ENCODE results near the gene INAFM2. TPM values are rescaled to one million over a fixed set of nuclear protein-coding genes. Genes with fewer than 3 reads are reported as not detected.

INAFM2 gene
- total RNA-seq, 1 experiment from 2014 or later = 23.4 TPM

DNA sequence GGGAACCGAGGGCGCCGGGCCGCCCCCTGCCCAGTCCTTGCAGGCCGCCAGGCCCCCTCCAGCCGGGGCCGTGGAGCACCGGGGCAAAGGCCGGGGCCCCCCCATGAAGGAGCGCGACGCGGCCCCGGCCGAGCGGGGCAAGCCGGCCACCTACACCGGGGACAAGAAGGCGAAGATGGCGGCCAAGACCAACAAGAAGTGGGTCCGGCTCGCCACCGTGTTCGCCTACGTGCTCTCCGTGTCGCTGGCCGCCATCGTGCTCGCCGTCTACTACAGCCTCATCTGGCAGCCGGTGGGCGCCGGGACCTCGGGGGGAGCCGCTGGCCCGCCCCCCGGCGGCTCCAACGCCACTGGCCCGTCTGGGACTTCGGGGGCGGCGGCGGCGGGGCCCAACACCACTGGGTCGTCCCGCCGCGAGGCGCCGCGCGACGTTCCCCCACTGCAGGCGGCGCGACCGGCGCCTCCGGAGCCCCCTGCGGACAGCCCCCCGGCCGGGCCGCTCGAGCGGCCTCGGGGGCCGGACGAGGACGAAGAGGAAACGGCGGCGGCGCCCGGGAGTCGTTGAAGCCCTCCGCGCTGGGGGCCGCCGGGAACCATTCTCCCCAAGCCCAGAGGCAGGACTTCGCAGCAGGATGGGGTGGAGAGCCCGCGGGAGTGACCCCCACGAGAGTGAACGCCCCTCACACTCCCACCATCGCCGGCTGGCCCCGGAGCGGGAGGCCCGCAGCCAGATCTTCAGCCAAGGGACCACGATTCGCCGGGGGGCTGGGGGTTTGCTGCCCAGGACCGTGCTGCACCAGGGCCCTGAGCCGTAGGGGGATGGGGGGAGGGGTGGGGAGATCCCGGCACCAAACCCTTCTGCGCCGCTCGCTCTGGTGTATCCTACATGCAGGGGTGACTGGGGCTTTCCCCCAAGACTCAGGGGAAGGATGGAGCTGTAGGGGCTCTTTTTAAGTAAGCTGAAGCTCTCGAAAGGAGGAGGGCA is 753 bp downstream of the INAFM2 start:
- Histone ChIP-seq H3K36me3 (no peaks in the 10 kb centered on the region), H3K27me3 (no peaks in the 10 kb centered on the region), H3K9me3 (replicated peaks) (no peaks in the 10 kb centered on the region), H3K4me1 (peaks cover 54% of the 10 kb centered on the region), H3K27ac (peak overlapping the region; percentile 46; the same call in 1 of the 2 replicates), H3K4me3 (peak overlapping the region; percentile 97)
- DNase-seq = peak in 1 of 2 experiments; percentile 46

DNA sequence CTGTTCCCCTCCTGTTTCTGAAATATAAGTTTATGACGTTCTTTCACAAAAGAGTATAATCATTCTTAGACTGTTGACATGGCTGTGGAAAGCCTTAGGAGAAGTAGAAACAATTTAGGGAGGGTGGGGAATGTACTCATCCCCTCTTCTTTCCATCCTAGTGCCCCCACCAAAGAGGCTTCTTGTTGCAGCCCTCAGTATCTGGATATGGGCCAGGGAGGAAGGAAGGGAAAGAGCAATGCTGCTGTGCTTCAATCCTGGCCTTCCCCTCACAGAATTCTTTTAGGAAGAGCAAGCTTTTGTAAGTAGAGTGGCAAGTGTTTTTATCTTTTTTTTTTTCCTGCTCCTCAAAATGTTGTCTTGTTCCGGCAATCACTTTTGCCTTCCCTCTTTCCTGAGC is 1.7 kb downstream of the INAFM2 start:
- Histone ChIP-seq H3K4me1 (peaks cover 60% of the 10 kb centered on the region), H3K4me3 (peak overlapping the region; percentile 97), H3K36me3 (no peaks in the 10 kb centered on the region), H3K27ac (no peak overlapping the region), H3K27me3 (no peaks in the 10 kb centered on the region), H3K9me3 (replicated peaks) (no peaks in the 10 kb centered on the region)
- no peak for DNase-seq

DNA sequence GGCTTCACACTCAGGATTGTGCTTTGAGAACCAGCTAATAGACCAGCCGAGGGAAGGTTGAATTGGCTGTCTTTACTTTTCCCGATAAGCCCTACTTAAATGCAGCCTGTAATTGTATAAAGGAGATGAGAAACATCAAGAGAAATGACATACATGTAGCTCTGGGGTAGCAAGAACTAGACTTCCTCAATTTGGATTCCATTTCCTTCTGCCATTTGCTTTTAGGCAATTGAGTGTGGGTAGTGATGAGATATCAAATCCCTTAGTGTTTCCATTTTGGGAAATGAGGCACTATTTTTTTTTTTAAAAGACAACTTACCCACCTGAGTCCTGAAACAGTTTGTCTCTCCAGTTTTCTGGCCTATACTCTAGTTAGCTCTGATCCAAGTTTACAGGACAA is 2.2 kb downstream of the INAFM2 start:
- Histone ChIP-seq H3K27me3 (no peaks in the 10 kb centered on the region), H3K27ac (no peak overlapping the region), H3K4me1 (peaks cover 59% of the 10 kb centered on the region), H3K36me3 (no peaks in the 10 kb centered on the region), H3K9me3 (replicated peaks) (no peaks in the 10 kb centered on the region), H3K4me3 (no peak overlapping the region)
- DNase-seq = no peak

DNA sequence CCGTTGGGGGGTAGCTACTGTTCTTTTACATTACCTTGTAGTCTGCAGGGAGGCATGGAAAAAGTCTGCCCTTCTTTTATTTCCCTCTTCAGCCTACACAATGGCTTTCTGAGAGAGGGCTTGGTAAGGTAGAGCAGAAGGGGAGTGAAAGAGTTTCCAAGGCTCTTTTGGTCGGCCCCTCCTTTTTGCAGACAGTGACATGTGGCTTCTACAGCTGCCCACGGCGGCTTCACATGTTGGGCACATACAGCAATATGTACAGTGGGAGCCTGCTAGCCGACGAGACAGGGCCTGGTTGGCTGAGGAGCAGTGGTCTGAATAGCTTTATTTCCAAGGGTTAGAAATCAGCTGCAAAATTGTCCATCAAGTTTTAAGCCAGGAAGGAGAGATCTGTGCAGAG is 4.0 kb downstream of the INAFM2 start:
- peaks cover 50% of the 10 kb centered on the region for H3K4me1 ChIP-seq
- no peaks in the 10 kb centered on the region for H3K27me3 ChIP-seq
- no peak overlapping the region for H3K4me3 ChIP-seq
- H3K27ac ChIP-seq = no peak overlapping the region; the same call in 1 of the 2 replicates
- no peaks in the 10 kb centered on the region for H3K9me3 ChIP-seq (replicated peaks)
- no peak for DNase-seq
- H3K36me3 ChIP-seq = no peaks in the 10 kb centered on the region

DNA sequence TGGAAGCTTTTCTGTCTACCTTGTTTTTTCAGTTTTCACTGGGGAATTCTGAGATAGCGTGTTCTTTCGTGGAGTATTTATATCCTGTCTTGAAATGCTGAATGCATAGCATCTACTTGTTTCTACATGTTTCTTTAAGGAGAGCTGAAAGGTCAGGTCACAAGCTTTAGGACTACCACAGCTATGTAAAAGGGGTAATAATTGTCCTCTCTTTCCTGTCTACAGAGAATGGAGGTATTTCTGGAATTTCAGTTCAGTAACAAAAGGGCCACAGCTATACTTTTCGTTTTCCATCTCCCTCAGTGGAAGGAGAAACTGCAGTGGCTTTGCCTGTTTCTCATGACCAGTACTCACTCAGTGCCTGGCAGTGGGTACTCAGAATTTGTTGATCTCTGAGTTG is 4.7 kb downstream of the INAFM2 start:
- peak overlapping the region; percentile 3; the same call in 1 of the 2 replicates for H3K27ac ChIP-seq

DNA sequence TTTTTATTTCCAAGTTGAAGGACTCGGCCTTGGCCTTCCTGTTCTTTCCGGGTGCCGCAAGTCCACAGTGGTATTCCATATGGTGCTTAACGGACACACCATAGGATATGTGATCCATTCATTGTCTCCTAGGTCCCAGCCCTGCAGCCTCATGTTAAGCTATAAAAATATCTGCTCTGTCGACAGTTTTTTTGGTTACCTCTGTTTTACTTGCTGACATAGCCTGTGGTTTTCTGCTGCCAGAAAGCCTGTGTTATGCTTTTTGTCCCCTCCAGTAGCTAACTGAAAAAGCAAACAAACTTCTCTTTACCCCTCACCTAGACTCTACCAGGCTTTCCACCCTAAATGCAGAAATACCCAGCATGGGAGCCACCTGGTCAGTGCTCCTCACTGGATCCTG is 5.3 kb downstream of the INAFM2 start:
- peaks cover 46% of the 10 kb centered on the region for H3K4me1 ChIP-seq

More for the DNA sequence above, 4.7 kb downstream of the INAFM2 start:
- Histone ChIP-seq H3K4me3 (no peak overlapping the region), H3K9me3 (replicated peaks) (no peaks in the 10 kb centered on the region), H3K27me3 (no peaks in the 10 kb centered on the region), H3K4me1 (peaks cover 45% of the 10 kb centered on the region), H3K36me3 (no peaks in the 10 kb centered on the region)
- no peak for DNase-seq

DNA sequence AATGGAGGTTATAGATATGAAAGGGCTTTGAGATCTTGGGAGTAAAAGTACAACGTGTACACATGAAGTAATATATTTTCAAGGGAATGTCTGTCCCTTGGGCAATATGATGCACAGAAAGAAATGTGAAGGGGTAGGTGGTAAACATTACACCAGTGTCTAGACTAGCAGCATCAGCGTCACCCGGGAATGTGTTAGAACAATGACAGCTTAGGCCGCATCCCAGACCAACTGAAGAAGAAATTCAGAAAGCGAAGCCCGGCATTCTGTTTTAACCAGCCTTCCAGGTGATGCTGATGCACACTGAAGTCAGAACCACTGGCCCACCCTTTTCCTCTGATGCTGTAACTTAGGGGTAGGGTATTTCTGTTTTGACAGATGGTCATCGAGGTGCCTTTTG is 6.3 kb downstream of the INAFM2 start:
- Histone ChIP-seq H3K9me3 (replicated peaks) (no peaks in the 10 kb centered on the region), H3K27me3 (no peaks in the 10 kb centered on the region), H3K36me3 (no peaks in the 10 kb centered on the region), H3K4me3 (no peak overlapping the region), H3K27ac (no peak overlapping the region), H3K4me1 (peaks cover 54% of the 10 kb centered on the region)
- DNase-seq = no peak

More for the DNA sequence above, 5.3 kb downstream of the INAFM2 start:
- peak overlapping the region; percentile 3; the same call in 1 of the 2 replicates for H3K27ac ChIP-seq
- DNase-seq = no peak
- no peaks in the 10 kb centered on the region for H3K36me3 ChIP-seq
- H3K9me3 ChIP-seq (replicated peaks) = no peaks in the 10 kb centered on the region
- H3K27me3 ChIP-seq = no peaks in the 10 kb centered on the region
- H3K4me3 ChIP-seq = no peak overlapping the region

DNA sequence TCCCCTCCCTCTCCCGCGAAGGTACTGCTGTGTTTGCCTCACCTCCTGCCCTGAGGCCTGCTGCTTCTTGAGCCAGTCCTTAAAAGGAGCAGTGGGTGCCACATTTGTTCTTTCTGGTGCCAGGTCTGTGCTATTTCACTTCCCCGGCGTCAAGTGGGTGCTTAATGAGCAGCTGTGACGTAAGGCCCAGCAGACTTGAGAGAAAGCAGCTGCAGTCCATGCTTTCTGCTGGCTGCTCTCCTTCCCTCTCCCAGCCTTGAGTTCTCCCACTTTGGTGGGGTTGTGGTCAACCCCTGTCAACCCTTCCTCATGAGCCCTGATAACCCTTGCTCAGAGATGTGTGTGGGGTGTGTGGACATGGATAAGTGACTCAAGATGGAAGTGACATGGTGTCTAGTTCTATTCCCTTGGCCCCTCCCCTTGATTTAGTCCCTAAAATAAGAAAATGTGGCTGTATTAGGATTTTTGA is 6.9 kb downstream of the INAFM2 start:
- no peak overlapping the region for H3K27ac ChIP-seq
- H3K4me1 ChIP-seq = peaks cover 49% of the 10 kb centered on the region
- no peaks in the 10 kb centered on the region for H3K9me3 ChIP-seq (replicated peaks)
- H3K36me3 ChIP-seq = no peaks in the 10 kb centered on the region
- no peaks in the 10 kb centered on the region for H3K27me3 ChIP-seq
- no peak overlapping the region for H3K4me3 ChIP-seq
- DNase-seq = peak; percentile 36 to 45

DNA sequence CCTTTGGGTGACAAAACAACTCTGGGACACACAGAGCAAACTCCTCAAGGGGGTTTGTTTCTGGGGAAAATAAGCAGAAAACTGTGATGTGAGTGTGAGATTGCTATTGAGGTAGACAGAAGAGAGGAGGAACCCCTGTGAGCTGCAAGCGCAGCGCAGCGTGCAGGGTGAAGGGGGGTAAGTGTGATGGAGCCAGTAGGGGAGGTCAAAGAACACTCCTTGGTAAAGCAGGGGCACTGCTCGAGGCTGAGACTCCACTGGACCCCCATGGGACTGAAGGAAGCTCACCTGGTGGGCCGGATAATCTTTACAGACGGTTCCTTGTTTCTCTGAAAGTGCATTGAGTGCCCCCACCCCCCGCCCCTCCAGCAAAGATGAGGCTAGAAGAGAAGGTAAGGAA is 7.5 kb downstream of the INAFM2 start:
- Histone ChIP-seq H3K27me3 (no peaks in the 10 kb centered on the region), H3K9me3 (replicated peaks) (no peaks in the 10 kb centered on the region), H3K4me3 (no peak overlapping the region), H3K36me3 (no peaks in the 10 kb centered on the region), H3K27ac (no peak overlapping the region), H3K4me1 (peaks cover 55% of the 10 kb centered on the region)
- DNase-seq = no peak

DNA sequence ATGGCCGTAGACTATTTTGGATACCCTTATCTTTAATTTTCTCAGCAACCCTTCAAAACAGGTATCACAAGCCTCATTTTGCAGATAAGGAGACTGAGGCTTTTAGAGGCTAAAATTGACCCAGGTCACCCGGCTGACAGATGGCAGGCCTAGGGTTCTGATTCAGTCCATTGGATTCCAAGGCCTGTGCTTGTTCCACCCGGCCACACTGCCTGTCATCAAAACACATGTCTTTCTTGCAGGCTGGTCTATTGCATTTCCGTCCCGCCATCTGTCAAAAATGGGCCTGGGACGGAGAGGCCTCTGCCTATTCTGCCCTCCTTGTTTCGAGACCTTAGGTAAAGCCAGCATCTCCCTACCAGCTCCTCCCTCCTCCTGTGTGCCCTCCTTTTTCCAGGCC is 8.1 kb downstream of the INAFM2 start:
- no peaks in the 10 kb centered on the region for H3K27me3 ChIP-seq
- no peak overlapping the region for H3K4me3 ChIP-seq
- no peak for DNase-seq
- no peak overlapping the region for H3K27ac ChIP-seq
- H3K36me3 ChIP-seq = no peaks in the 10 kb centered on the region
- H3K4me1 ChIP-seq = peaks cover 61% of the 10 kb centered on the region
- no peaks in the 10 kb centered on the region for H3K9me3 ChIP-seq (replicated peaks)

DNA sequence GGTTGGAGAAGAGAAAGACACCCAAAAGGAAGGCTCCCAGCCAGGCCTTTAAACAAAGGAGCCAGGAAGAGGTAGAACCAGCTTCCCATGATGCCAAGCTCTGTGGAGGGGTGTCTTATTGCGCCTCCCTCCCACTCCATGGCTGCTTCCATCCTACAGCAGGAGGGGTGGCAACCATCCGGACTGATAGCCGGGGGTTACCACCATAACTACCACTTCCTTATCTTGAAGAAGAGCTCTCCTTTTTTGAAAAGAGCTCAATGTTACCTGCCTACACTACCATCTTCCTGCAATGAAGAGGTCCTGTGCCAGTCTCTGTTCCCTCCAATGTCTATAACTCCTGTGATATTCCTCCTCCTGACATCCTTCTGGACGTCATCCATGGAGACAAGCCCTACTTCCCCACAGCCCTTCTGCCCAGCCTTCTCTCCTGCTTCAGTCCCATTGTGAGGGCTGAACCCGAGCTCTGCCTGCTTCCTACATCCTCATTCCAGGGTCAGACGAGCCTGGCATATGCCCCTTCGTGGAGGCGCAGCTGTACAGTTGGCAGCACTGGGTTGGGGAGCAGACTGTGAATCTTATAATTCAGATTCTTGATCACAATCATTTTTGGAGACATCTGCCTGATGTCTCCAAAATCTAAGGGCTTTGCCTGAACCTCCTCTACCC is 8.8 kb downstream of the INAFM2 start:
- Histone ChIP-seq H3K36me3 (no peaks in the 10 kb centered on the region), H3K4me1 (peaks cover 60% of the 10 kb centered on the region), H3K9me3 (replicated peaks) (no peaks in the 10 kb centered on the region), H3K27ac (no peak overlapping the region), H3K27me3 (no peaks in the 10 kb centered on the region), H3K4me3 (no peak overlapping the region)
- DNase-seq = no peak

DNA sequence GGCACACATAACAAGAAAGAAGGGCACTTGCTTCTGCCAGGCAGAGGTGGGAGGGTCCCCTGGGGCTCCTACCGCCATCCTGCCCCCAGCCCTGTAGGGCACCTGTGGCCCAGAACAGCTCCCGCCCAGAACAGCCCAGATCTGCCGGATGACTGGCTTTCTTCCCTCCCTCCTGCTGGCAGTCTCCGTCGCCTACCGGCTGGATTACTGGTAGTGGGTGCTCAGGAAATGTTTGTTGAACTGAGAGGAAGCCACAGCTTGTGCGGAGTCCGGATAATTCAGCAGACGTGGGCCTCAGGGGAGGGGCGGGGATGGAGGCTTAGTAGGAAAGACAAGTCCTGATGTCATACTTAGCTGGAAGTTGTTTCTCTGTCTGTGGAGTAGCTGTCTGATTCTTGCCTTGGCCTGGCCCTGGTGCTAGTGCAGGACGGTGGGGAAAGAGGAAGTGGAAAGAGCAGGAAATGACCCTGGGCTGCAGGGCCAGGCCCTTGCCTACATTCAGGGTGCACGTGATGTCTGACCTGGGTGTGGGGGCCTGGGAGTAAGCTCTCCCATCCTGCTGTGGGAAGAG is 10.5 kb downstream of the INAFM2 start:
- Histone ChIP-seq H3K36me3 (no peaks in the 10 kb centered on the region), H3K27me3 (no peaks in the 10 kb centered on the region), H3K27ac (no peak overlapping the region), H3K9me3 (replicated peaks) (no peaks in the 10 kb centered on the region), H3K4me3 (no peak overlapping the region), H3K4me1 (peaks cover 54% of the 10 kb centered on the region)
- DNase-seq = peak; percentile 58

DNA sequence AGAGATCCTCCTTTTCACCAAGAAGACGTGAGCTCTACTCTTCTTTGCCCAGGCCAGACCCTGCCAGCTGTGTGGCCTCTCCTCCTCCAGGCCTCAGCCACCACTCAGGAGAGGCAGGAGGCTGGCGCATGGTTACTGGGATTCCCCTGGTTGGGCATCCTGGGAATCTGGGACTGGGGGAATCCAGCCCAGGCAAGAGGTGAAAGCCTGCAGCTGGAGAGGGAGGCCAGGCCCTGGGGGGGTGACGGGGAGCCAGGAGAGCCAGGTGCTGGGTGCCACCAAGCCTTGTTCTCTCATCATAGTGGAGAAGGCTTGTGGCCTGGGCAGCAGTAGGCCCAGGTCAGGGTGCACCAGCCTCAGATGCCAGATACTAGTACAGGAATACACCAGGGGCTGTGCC is 11.0 kb downstream of the INAFM2 start:
- Histone ChIP-seq H3K4me1 (peaks cover 54% of the 10 kb centered on the region), H3K27ac (no peak overlapping the region), H3K9me3 (replicated peaks) (no peaks in the 10 kb centered on the region), H3K27me3 (no peaks in the 10 kb centered on the region), H3K4me3 (no peak overlapping the region), H3K36me3 (no peaks in the 10 kb centered on the region)
- DNase-seq = no peak

DNA sequence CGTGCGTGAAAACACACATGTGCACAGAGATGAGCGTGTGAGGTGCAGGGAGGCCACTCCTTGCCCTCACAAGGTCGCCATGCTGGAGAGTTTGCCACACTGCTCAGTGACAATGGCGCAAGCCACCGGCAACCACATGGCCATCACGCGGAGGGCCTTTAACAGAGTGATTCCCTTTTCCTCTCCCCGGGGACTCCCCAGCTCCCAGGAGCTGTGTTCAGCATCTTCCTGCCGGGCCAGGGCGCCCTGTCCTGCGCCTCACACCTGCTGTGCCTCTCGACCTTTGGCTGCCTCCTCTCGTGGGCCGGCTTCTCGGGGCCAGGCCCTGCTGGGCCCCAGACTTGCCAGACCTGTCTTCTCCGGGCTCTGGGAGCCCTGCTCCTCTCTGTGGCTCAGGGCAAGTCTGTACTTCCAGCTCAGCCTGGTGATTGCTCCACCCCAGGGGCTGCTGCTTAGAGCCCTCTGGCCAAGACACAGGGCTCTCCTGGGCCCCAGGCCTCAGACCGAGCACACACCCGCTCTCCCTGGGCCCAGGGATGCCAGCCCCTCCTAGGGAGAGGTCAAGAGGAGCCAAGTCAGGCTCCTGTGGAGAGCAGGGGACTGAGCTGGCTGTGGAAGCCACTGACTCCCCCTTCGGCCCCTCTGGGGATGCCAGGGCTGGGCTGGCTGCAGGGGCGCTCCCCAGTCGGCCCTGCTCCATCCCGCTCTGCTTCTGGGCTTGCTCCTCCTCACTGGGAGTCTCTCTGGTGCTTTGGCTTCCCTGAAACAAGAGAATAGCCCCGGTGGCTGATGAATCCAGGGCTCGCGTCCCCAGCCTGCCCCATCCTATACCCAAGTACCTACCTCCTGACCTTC is 11.7 kb downstream of the INAFM2 start:
- Histone ChIP-seq H3K27me3 (no peaks in the 10 kb centered on the region), H3K4me3 (no peak overlapping the region), H3K9me3 (replicated peaks) (no peaks in the 10 kb centered on the region), H3K27ac (no peak overlapping the region), H3K4me1 (peaks cover 54% of the 10 kb centered on the region), H3K36me3 (no peaks in the 10 kb centered on the region)
- DNase-seq = no peak
